ENCODE data around the gene ERCC5. TPM values are rescaled to one million over a fixed set of nuclear protein-coding genes. Genes with fewer than 3 reads are reported as not detected.

ERCC5 gene
- total RNA-seq, 1 donor from 2014 or later, result 26.2 TPM

- H3K4me1 ChIP-seq, result no peaks in the 10 kb centered on the region
- H3K36me3 ChIP-seq, result no peaks in the 10 kb centered on the region
- H3K27ac ChIP-seq, result no peak overlapping the region
- no peaks in the 10 kb centered on the region for H3K27me3 ChIP-seq
- H3K9me3 ChIP-seq, result no peaks in the 10 kb centered on the region
- intact Hi-C loops (cut with DNase I), result no loop called here
- TF ChIP-seq CTCF (IDR thresholded peaks at IDR 0.05), result no peak
- H3K4me3 ChIP-seq, result no peak overlapping the region
- no peak for DNase-seq (ENCODE audit: low spot score in 2 of 2)
These were observed 55.9 kb downstream of the ERCC5 start for GRCh38 chr13:102901615-102902305.

- no peak overlapping the region for H3K4me3 ChIP-seq
- H3K27ac ChIP-seq, result no peak overlapping the region
- no peaks in the 10 kb centered on the region for H3K27me3 ChIP-seq
- no peaks in the 10 kb centered on the region for H3K9me3 ChIP-seq
- no peak for TF ChIP-seq CTCF (IDR thresholded peaks at IDR 0.05)
- no peaks in the 10 kb centered on the region for H3K36me3 ChIP-seq
- no peaks in the 10 kb centered on the region for H3K4me1 ChIP-seq
- intact Hi-C loops (cut with DNase I), result no loop called here
- no peak for DNase-seq (ENCODE audit: low spot score in 2 of 2)
These were observed 57.0 kb downstream of the ERCC5 start for GRCh38 chr13:102902789-102903347.

- DNase-seq (ENCODE audit: low spot score in 2 of 2), result no peak
- intact Hi-C loops (cut with DNase I), result no loop called here
- TF ChIP-seq CTCF (IDR thresholded peaks at IDR 0.05), result no peak
- Histone ChIP-seq H3K27ac (no peak overlapping the region), H3K36me3 (no peaks in the 10 kb centered on the region), H3K4me1 (no peaks in the 10 kb centered on the region), H3K27me3 (no peaks in the 10 kb centered on the region), H3K4me3 (no peak overlapping the region), H3K9me3 (no peaks in the 10 kb centered on the region)
These were observed 58.0 kb downstream of the ERCC5 start for GRCh38 chr13:102903659-102904407.

GRCh38 chr13:102904408-102904862 lies 58.6 kb downstream of the ERCC5 start:
- H3K36me3 ChIP-seq, result no peaks in the 10 kb centered on the region
- no peak overlapping the region for H3K4me3 ChIP-seq
- intact Hi-C loops (cut with DNase I), result no loop called here
- H3K4me1 ChIP-seq, result no peaks in the 10 kb centered on the region
- no peaks in the 10 kb centered on the region for H3K27me3 ChIP-seq
- H3K9me3 ChIP-seq, result no peaks in the 10 kb centered on the region
- no peak for TF ChIP-seq CTCF (IDR thresholded peaks at IDR 0.05)
- no peak for DNase-seq (ENCODE audit: low spot score in 2 of 2)
- H3K27ac ChIP-seq, result no peak overlapping the region

- intact Hi-C loops (cut with DNase I), result no loop called here
- TF ChIP-seq CTCF (IDR thresholded peaks at IDR 0.05), result no peak
- Histone ChIP-seq H3K4me1 (no peaks in the 10 kb centered on the region), H3K27ac (no peak overlapping the region), H3K27me3 (no peaks in the 10 kb centered on the region), H3K9me3 (no peaks in the 10 kb centered on the region), H3K36me3 (no peaks in the 10 kb centered on the region), H3K4me3 (no peak overlapping the region)
- no peak for DNase-seq (ENCODE audit: low spot score in 2 of 2)
These were observed 60.3 kb downstream of the ERCC5 start for GRCh38 chr13:102905905-102906771.
